Measurements from ENCODE around the gene NOD2.

NOD2 gene

DNA sequence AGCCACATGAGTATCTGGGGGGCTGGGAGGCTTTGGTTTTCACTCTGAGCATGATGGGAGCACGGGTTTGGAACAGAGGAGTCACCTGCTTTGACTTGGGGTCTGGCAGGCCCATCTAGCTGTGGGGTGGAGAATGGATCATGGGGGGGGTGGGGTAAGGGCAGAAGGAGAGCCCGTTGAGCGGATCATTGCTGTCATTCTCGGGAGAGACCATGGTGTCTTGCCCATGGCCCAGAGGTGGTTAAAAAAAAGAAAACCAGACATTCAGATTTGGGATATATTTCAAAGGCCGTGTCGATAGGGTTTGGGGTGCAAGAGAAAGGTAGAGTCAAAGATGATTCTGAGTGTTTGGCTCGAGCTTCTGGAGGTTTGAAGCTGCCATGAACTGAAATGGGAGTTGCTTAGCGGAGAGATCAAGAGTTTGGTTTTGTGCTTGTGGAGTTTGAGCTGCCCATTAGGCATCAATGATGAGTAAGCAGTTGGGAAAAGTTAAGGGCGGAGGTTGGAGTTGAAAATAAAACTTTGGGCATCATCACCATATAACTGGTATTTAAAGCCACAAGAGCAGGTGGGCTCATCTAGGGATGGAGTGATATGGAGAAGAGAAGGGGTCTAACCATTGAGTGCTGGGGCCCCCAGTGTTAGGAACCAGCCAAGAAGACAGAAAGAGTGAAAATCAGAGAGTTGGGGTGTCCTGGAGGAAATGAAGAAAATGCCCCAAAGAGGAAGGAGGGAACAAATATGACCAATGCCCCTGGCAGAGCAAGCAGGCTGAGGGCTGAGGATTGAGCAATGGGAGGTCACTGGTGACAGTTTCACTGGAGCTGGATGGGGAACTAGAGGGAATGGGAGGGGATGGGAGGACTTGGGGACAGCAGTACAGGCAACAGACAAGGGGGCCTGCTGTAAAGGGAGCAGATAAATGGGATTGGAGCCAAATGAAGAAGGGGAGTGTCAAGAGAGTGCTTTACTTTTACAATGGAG lies 1.9 kb downstream of the NOD2 start:
- no peak for DNase-seq

DNA sequence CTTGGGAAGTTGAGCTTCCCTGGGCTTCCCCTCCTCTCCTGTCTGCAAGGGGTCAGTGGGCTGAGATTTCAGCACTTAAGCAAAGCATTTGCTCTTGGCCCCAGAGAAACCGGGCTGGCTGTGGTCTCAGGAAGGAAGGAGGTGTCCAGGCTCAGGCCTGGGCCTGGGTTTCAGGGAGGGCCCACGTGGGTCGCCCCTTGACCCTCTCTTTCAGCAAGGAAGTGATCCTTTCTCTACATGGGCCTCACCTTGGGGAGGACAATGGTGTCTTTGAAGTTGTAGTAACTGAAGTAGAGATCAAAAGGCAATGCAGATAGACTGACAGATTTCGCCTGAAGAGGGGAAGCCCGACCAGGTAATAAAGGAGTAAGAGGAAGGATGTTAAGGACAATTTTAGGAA lies 2.7 kb downstream of the NOD2 start:
- no peak for DNase-seq

DNA sequence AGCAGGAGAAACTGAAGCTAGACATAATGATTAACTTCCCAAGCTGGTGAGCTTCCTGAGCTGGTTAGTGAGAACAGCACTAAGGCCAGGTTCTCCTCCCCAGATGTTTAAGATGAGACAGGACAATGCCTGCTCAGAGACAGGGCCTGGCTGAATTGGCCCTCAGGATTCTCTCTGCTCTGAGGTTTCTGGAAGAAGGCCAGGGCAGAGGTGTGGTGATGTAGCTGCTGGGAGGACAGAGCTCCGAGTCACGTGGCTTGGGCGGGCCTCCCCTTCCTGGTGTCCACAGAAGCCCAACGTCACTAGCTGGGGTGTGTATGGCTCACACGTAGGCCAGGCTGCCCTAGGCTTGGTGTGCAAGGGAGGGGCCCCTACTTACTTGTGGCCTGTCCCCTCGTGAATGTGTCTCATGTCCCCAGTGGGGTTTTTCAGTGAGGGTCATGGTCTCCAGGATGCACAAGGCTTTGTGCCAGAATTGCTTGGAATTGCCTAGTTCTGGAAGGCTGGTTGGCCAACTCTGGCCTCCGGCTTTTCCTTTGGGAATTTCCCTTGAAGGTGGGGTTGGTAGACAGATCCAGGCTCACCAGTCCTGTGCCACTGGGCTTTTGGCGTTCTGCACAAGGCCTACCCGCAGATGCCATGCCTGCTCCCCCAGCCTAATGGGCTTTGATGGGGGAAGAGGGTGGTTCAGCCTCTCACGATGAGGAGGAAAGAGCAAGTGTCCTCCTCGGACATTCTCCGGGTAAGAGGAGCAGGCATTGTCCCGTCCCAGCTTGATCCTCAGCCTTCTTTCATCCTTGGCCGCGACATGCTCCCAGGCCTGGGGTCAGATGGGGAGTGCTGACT lies 3.4 kb downstream of the NOD2 start:
- peak; percentile 61 for DNase-seq

DNA sequence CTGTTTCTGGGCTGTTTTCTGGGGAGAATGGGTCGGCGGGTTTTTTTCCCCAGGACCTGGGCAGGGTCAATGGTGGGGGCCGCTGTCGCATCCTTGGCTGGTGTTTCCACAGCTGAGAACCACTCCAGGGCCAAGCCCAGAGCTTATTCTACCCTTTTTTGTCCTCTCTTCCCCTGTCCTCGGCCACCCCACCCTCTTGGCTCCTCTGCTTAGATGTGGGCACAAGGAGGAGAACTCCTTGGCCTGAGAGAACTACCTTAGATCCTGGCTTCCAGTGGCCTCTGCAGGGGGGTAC lies 4.0 kb downstream of the NOD2 start:
- DNase-seq, result no peak

DNA sequence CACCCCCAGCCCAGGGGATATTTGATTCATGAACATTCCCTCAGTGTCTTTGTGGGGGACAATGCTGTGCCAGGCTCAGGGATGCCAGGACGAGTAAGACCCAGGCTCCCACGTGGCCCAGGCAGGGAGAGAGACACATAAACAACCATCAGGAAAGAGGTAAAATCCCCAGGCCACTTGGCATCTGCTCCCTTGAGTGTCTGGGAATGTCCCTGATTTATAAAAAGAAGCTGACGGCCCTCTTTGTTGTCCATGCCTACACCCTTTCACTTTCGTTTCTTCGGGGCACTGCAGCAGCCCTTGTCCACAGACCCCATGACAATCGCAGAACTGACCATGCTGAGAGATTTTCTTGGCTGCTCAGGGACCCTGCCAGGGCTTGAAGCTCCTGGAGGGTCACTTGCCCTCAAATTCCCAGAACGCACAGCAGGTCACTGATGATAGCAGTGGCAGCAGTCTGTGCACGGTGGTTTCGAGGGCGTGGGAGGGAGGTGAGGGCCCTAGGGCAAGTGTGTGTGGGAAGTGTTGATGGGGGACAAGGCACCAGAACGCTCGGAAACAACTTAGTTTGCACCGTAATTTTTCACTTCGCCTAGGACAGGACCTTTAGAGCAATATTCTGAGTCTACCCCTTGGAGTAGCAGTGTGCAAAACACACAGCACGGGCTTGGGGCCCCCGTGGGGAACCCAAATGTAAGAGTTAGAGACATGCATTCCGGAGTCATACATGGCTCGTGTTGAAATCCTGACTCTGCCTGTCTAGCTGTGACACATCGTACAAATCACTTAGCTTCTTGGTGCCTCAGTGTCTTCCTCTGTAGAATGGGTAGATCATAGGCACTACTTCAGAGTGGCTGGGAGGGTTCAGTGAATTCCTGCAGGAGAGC lies 4.7 kb downstream of the NOD2 start:
- peak; percentile 80 for DNase-seq

DNA sequence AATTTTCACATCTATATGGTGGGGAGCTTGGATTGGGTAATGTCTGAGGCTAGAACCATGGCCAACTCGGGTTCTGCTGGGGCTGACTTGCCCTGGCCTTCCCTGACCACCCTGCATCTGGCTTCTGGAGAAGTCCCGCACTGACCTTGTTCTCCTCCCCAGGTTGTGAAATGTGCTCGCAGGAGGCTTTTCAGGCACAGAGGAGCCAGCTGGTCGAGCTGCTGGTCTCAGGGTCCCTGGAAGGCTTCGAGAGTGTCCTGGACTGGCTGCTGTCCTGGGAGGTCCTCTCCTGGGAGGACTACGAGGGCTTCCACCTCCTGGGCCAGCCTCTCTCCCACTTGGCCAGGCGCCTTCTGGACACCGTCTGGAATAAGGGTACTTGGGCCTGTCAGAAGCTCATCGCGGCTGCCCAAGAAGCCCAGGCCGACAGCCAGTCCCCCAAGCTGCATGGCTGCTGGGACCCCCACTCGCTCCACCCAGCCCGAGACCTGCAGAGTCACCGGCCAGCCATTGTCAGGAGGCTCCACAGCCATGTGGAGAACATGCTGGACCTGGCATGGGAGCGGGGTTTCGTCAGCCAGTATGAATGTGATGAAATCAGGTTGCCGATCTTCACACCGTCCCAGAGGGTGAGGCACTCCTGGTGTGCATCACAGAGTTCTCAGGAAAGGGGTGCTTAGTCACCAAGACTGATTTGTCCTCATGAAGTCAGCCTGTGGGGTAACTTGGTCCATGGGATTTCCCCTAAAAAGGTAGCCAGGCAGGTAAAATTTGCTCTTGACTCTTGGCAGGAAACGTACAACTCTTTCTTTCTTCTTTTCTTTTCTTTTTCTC lies 6.1 kb downstream of the NOD2 start:
- DNase-seq, result peak; percentile 76

DNA sequence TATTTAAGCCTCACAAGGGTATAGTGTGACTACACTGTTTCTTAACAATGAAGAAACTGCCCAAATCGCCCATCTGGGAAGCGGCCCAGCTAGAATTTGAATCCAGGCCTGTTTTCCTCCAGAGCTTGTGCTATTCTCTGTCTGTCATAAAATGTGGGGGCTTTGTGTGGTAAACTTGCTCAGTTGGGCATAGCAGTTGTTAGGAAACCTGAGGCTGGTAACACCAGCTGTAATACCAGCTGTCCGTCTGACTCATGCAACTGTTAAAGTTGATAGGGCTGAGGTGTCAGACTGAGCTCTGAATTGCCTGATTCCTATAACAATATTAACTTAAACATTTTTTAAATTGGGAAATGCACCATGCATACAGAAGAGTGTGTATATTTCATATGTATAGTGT lies 9.3 kb downstream of the NOD2 start:
- no peak for DNase-seq

DNA sequence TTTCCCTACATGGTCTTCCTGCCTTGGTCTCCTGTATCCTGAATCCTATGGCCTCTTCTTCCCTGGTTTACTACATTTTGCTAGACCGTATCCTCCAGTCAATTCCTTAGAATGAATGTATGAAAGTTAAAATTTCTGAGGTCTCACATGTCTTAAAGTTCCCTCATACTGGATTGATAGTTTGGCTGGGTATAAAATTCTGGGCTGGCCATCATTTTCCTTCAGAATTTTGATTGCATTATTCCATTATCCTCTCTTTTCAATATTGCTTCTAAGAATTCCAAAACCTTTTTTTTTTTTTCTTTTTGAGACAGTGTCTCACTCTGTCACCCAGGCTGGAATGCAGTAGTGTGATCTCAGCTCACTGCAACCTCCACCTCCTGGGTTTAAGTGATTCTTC lies 10.8 kb downstream of the NOD2 start:
- DNase-seq, result no peak

DNA sequence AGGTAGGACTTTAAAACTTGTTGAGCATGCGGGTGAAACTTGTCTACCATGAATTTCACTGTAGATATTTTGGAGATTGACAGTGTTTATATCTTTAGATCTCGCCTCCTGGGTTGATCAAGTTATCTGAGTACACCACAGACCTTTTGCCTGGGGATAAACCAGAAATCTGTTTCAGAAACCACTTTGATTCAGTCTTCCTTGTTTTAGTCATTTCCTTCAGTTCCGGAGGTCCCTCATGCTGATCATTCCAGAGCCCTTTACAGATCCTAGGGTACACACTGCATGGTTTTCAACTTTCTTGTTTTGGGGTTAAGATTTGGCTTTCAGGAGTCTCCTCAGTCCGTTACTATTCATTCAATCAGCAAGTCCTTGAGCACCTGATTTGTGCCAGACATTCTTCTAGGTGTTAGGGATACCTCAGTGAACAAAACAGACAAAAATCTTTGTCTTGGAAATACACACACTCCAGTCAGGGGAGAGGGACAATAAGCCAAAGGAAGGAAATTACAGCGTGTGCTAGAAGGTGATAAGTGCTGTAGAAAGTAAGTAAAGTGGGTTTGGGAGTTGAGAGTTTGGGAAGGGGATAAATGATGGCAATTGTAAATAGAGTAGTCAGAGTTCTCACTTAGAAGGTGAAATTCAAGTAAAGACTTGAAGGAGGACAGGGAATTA lies 12.2 kb downstream of the NOD2 start:
- DNase-seq, result no peak

DNA sequence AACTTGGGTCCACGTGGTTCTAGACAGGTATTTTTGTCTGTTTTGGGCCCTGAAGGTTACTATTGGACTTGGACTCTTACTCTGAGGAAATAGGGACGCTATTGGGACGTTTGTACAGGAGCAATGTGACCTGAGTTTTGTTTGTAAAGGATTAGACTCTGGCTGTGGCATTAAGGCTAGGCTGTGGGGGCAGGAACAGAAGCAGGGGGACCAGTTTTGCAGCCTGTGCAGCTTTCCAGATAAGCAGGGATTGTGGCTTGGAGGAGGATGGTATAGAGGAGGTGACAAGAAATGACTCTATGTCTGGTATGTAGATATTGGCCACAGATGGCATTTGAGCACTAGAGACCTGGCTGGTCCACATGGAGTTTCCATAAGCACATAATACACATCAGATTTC lies 12.8 kb downstream of the NOD2 start:
- DNase-seq, result no peak

DNA sequence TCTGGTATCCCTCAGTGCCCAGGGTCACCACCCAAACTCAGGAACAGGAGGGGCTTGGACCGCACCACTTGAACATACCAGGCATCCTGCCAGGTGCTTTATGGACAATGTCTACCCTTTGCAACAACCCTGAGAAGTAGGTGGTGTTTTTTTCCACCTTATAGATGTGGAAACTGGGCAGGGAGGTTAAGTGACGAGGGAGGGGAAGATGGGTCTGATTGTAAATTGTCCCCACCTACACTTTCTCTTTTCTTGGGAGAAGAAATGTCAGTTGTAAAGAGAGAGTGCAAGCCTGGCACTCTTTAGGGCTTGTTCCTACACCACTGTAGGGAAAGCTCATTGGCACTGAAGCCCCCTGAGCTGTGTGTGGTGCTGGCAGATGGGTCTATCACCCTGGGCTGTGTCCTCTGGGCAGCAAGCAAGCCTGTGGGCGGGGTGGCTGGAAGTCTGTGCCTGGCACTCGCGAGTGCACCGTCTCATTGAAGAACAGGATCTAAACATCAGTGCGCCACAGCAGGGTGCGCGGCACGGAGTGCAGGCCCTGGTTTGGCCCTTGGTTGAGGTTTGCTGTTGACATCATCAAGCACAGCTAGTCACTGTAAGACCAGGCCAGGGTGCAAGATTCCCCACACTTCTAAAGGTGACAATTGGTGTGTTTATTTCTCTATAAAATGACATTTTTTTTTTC lies 15.1 kb downstream of the NOD2 start:
- peak; percentile 49 for DNase-seq

DNA sequence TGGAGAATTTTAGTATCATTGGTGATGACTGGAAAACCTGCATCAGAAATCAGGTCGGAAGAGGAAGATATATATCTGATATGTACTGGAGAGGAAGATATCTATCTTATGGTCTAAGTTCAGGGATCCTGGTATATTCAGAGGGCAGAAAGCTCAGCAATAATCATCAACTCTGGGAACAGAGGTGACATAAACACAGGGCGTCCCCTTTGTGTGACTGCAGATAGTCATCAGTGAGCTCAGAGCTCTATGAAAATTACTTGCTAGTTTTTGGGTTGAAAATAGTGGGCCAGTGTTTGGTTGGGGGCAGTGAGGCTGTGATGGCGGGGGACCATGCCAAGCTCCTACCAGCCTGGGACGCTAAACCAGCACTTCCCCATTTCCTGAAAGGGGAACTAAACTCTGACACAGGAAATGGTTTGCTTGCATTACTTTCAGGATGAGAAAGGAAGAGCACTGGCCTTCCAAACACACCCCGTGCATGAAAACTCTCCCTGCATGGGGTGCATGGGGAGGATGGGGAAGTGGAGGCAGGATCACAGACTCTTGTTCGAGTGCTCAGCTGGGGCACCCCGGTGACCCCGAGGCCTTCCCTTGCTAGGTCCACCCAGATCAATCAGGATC lies 15.8 kb downstream of the NOD2 start:
- DNase-seq, result no peak

DNA sequence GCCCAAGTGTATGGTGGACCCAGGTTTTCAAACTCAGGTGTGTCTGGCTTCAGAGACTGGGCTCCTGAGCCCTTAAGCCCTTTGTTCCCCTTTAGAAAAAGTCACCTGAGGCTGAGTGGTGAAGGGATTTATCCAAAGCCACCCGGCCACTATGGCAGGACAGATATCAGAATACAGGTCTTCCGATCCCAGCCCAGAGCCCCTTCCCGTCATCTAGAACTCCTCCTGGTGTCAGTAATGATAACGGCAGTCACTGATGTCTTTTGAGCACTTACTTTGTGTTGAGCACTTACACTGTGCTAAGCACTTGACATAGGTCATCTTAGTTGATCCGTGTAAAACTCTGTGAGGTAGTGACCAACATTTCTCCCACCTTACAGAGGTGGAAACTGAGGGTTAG lies 16.6 kb downstream of the NOD2 start:
- no peak for DNase-seq

DNA sequence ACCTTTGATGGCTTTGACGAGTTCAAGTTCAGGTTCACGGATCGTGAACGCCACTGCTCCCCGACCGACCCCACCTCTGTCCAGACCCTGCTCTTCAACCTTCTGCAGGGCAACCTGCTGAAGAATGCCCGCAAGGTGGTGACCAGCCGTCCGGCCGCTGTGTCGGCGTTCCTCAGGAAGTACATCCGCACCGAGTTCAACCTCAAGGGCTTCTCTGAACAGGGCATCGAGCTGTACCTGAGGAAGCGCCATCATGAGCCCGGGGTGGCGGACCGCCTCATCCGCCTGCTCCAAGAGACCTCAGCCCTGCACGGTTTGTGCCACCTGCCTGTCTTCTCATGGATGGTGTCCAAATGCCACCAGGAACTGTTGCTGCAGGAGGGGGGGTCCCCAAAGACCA lies 17.6 kb downstream of the NOD2 start:
- no peak for DNase-seq

DNA sequence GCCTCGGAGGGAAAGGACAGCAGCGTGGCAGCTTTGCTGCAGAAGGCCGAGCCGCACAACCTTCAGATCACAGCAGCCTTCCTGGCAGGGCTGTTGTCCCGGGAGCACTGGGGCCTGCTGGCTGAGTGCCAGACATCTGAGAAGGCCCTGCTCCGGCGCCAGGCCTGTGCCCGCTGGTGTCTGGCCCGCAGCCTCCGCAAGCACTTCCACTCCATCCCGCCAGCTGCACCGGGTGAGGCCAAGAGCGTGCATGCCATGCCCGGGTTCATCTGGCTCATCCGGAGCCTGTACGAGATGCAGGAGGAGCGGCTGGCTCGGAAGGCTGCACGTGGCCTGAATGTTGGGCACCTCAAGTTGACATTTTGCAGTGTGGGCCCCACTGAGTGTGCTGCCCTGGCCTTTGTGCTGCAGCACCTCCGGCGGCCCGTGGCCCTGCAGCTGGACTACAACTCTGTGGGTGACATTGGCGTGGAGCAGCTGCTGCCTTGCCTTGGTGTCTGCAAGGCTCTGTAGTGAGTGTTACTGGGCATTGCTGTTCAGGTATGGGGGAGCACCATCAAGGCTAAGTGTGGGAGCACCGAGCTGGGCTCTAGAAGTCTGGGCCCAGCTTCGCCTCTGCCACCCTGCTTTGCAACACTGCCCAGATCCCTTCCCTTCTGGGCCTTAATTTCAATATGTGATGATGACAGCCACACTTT lies 18.6 kb downstream of the NOD2 start:
- DNase-seq, result no peak

DNA sequence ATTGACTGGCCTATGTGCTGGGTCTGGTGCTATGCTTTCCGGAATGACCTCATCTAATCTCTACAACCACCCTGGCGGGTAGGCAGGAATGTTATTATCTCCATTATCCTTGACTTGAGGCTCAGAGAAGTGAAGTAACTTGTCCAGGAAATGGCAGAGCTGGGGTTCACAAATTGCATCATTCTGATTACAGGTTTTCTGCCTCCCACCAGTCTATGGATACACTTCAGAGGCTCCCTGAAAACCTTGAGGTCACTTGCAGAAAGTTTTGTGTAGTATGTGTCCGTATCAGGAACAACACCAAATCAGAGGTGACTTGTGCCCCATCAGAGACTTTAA lies 19.1 kb downstream of the NOD2 start:
- DNase-seq, result no peak

DNA sequence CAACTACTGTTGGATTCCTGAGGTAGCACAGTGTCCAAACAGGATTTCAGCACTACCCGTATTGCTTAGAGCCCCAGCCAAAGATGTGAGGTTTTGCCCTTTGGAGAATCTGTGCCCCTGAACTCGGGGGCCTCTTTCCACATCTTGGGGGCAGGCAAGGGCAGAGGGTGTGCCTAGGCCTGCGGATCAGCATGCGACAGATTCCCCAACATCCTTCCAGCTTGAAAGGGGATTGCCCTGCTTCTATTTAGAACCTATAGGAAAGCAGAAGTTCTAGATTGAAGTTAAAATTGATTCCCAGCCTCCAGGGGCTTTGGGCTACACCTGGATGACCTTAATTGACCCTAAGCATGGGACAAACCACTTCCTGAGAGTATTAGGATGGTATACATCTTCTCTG lies 19.6 kb downstream of the NOD2 start:
- DNase-seq, result no peak

DNA sequence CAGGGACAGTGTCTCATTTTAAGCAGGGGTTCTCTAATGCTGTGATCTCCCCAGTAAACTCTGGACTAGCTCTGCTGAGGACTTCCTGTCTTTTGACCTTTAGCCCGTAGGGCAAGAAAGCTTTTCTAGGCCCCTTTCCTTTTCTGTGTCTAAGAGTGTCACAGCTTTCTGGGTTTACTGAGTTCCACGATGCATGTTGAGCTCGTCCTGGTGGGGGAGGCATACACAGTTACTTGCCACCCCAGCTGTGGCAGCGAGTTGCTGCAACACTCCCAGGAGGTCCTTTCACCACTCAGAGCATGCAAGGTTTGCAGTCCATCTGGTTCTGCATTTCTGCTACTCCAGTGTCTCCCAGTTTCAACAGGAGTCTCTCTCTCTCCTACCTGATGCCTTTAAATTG lies 23.7 kb downstream of the NOD2 start:
- no peak for DNase-seq

DNA sequence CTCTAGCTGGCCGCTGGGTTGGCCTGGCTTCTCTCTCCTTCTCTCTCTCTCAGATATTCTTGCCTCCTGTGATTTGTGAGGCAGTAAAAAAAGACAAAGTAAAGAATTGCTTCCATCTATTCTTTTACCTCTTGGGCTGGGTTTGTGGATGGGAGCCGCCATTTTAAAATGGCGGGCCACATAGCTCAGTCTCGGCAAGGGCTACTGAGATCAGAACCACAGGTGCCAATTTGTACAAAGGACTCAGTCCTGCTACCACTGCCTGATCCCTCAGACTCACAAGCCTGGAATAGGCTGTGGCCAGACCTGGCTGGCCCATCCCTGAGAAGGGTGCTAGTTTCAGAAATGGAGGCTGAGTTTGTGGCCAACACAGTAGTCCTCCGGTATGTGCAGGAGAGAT lies 24.1 kb downstream of the NOD2 start:
- DNase-seq, result no peak

All from activated naive CD4-positive, alpha-beta T cell treated with Interleukin-2 at 50 U/mL for 16 hours (primary cell).